SK-N-MC (cell line): Measurements from ENCODE around the gene ZNF865.
"Not testable (repeated sequence)": the region's sequence is repeated elsewhere in the genome, so short reads cannot be mapped to it uniquely, and the experiment has no call there.

Source experiments
- DNase-seq: peaks from one replicate; pipeline ENCODE4 v3.0.0-alpha.2; 2011; ENCODE audit warnings: low read depth, low spot score
- H3K27ac ChIP-seq: fragments of 200-600 bp; sonication (generic); 2 replicates; pipeline ENCODE4 v1.5.1; 2016; ENCODE audit warnings: mixed run types
- H3K36me3 ChIP-seq: fragments of 200-600 bp; sonication (generic); 2 replicates; pipeline ENCODE4 v1.6.1; 2017; ENCODE audit warnings: antibody characterized with exemption, low read length, mixed read lengths; ENCODE audit not compliant: insufficient read depth
- H3K4me3 ChIP-seq: fragments of 200-600 bp; sonication (generic); 2 replicates; pipeline ENCODE4 v1.5.1; 2016
- H3K9ac ChIP-seq: fragments of 200-600 bp; sonication (generic); 2 replicates; pipeline ENCODE4 v1.8.0; 2017; ENCODE audit warnings: mixed run types, mixed read lengths; ENCODE audit not compliant: insufficient read length
- H3K9me3 ChIP-seq: fragments of 200-600 bp; sonication (generic); 2 replicates; pipeline ENCODE4 v1.6.1; 2017; ENCODE audit warnings: low read depth, mild to moderate bottlenecking, antibody characterized with exemption, low read length, moderate library complexity, mixed read lengths
- EZH2 ChIP-seq: fragments of 200-600 bp; sonication (generic); IDR thresholded peaks from one replicate; pipeline ENCODE4 v1.6.1; 2017; ENCODE audit warnings: antibody characterized with exemption
- FOXP2 ChIP-seq: optimal IDR thresholded peaks from 2 replicates; pipeline ENCODE3; 2011; ENCODE audit warnings: mild to moderate bottlenecking, moderate library complexity; ENCODE audit not compliant: insufficient read depth; ENCODE audit errors: extremely low read length, control extremely low read depth
- POLR2AphosphoS5 ChIP-seq: IDR thresholded peaks from 2 replicates; pipeline ENCODE4 v1.6.1; 2012; ENCODE audit warnings: mild to moderate bottlenecking, low read depth, low read length, borderline replicate concordance

The ZNF865 gene

GRCh38 chr19:55578031-55578760, 27.3 kb upstream of the ZNF865 start:
- TF ChIP-seq FOXP2: no peak
- no peak for TF ChIP-seq POLR2AphosphoS5
- TF ChIP-seq EZH2: no peak
- peaks cover 15% of the 10 kb centered on the region; the same call in 1 of the 2 replicates for H3K36me3 ChIP-seq
- H3K4me3 ChIP-seq: no peak overlapping the region
- H3K27ac ChIP-seq: no peak overlapping the region
- no peak overlapping the region for H3K9ac ChIP-seq
- no peak for DNase-seq
- H3K9me3 ChIP-seq: no peaks in the 10 kb centered on the region

GRCh38 chr19:55578761-55579747, 26.4 kb upstream of the ZNF865 start:
- Histone ChIP-seq H3K9me3 (no peaks in the 10 kb centered on the region), H3K27ac (no peak overlapping the region), H3K36me3 (peaks cover 15% of the 10 kb centered on the region; the same call in 1 of the 2 replicates), H3K4me3 (peak overlapping the region; percentile 94), H3K9ac (peak overlapping the region; percentile 96)
- TF ChIP-seq POLR2AphosphoS5 (no peak), FOXP2 (no peak), EZH2 (no peak)
- DNase-seq: no peak

- peak overlapping the region; percentile 96 for H3K9ac ChIP-seq
- H3K9me3 ChIP-seq: no peaks in the 10 kb centered on the region
- peaks cover 15% of the 10 kb centered on the region; the same call in 1 of the 2 replicates for H3K36me3 ChIP-seq
- peak overlapping the region; percentile 84; the same call in 1 of the 2 replicates for H3K27ac ChIP-seq
- H3K4me3 ChIP-seq: peak overlapping the region; percentile 94
- TF ChIP-seq EZH2 (no peak), FOXP2 (no peak)
- no peak for DNase-seq
Observed at GRCh38 chr19:55579766-55580621, 25.5 kb upstream of the ZNF865 start.

GRCh38 chr19:55580628-55581144, 24.8 kb upstream of the ZNF865 start, which contains the start of gene ZNF579:
Gene ZNF579, minus strand, starts transcription at chr19:55580848. Its CDS starts 1,209 bp downstream, at chr19:55579639.
- no peaks in the 10 kb centered on the region for H3K9me3 ChIP-seq
- peaks cover 15% of the 10 kb centered on the region; the same call in 1 of the 2 replicates for H3K36me3 ChIP-seq
- H3K9ac ChIP-seq: peak within 1 kb of the TSS; percentile 96
- peak within 1 kb of the TSS; percentile 94 for H3K4me3 ChIP-seq
- H3K27ac ChIP-seq: peak within 1 kb of the TSS; percentile 84; the same call in 1 of the 2 replicates
- DNase-seq: no peak
- TF ChIP-seq FOXP2 (no peak), POLR2AphosphoS5 (peak; percentile 56; the same call in 1 of the 2 replicates)

GRCh38 chr19:55581145-55581822, 24.2 kb upstream of the ZNF865 start:
- Histone ChIP-seq H3K27ac (no peak overlapping the region), H3K36me3 (peaks cover 15% of the 10 kb centered on the region; the same call in 1 of the 2 replicates), H3K4me3 (peak overlapping the region; percentile 94), H3K9me3 (no peaks in the 10 kb centered on the region), H3K9ac (peak overlapping the region; percentile 62)
- no peak for DNase-seq
- TF ChIP-seq FOXP2: no peak
- TF ChIP-seq POLR2AphosphoS5: no peak
- TF ChIP-seq EZH2: no peak

GRCh38 chr19:55581823-55582223, 23.6 kb upstream of the ZNF865 start:
- peaks cover 14% of the 10 kb centered on the region; the same call in 1 of the 2 replicates for H3K36me3 ChIP-seq
- no peak overlapping the region for H3K27ac ChIP-seq
- H3K9me3 ChIP-seq: no peaks in the 10 kb centered on the region
- no peak overlapping the region for H3K4me3 ChIP-seq
- TF ChIP-seq POLR2AphosphoS5 (no peak), EZH2 (no peak), FOXP2 (no peak)
- no peak for DNase-seq
- H3K9ac ChIP-seq: no peak overlapping the region

- H3K36me3 ChIP-seq, H3K9me3 ChIP-seq, DNase-seq, H3K27ac ChIP-seq, H3K4me3 ChIP-seq, H3K9ac ChIP-seq: not testable (repeated sequence)
Observed at GRCh38 chr19:55582284-55582683, 23.2 kb upstream of the ZNF865 start.

- not testable (repeated sequence) for H3K36me3 ChIP-seq, H3K9ac ChIP-seq, DNase-seq, H3K4me3 ChIP-seq, H3K9me3 ChIP-seq
- peak overlapping the region; percentile 57; the same call in 1 of the 2 replicates for H3K27ac ChIP-seq
Observed at GRCh38 chr19:55583897-55584296, 21.6 kb upstream of the ZNF865 start.
